Brain microvascular endothelial cell (primary cell): ENCODE data around the gene EXOC4.

Source experiments
- DNase-seq: peaks from one replicate; pipeline ENCODE4 v3.0.0-alpha.2; 2020
- H3K27ac ChIP-seq: fragments of 250-450 bp; sonication (Bioruptor Pico); 2 replicates; pipeline ENCODE4 v1.5.1; 2020; ENCODE audit warnings: mild to moderate bottlenecking, moderate library complexity
- H3K27me3 ChIP-seq: fragments of 250-450 bp; sonication (Bioruptor Pico); replicated peaks from 2 replicates; pipeline ENCODE4 v1.5.1; 2020; ENCODE audit warnings: mild to moderate bottlenecking
- H3K36me3 ChIP-seq: fragments of 250-450 bp; sonication (Bioruptor Pico); replicated peaks from 2 replicates; pipeline ENCODE4 v1.5.1; 2020; ENCODE audit warnings: mild to moderate bottlenecking
- H3K4me3 ChIP-seq: 2 replicates; pipeline ENCODE4 v1.5.1; 2011; ENCODE audit warnings: low read depth, mild to moderate bottlenecking, control low read depth, low read length, moderate library complexity
- CTCF ChIP-seq: IDR thresholded peaks from 2 replicates; pipeline ENCODE4 v1.5.1; 2011; ENCODE audit warnings: low read depth, mild to moderate bottlenecking, moderate library complexity, low read length, control low read depth, inconsistent platforms; ENCODE audit errors: missing control alignments
- in situ Hi-C: cut with HindIII; loops from 2 replicates; pipeline ENCODE4 v1.10.0; 2017; ENCODE audit warnings: low sequenced_read_pairs, low pct_ligation_motif_present

EXOC4 gene

GRCh38 chr7:133650487-133651300 is 397.8 kb downstream of the EXOC4 start:
- H3K36me3 ChIP-seq, result no peaks in the 10 kb centered on the region
- no peaks in the 10 kb centered on the region for H3K27me3 ChIP-seq
- TF ChIP-seq CTCF, result no peak
- peak; percentile 16 for DNase-seq
- no peak overlapping the region for H3K27ac ChIP-seq
- in situ Hi-C loops, result no loop called here
- H3K4me3 ChIP-seq, result no peak overlapping the region

- no peak for DNase-seq
- Histone ChIP-seq H3K36me3 (no peaks in the 10 kb centered on the region), H3K27ac (no peak overlapping the region), H3K4me3 (no peak overlapping the region), H3K27me3 (no peaks in the 10 kb centered on the region)
- in situ Hi-C loops, result no loop called here
- no peak for TF ChIP-seq CTCF
Measured at GRCh38 chr7:133652547-133652946, 399.7 kb downstream of the EXOC4 start.

- no peak for TF ChIP-seq CTCF
- no peak for DNase-seq
- in situ Hi-C loops, result no loop called here
- Histone ChIP-seq H3K27me3 (no peaks in the 10 kb centered on the region), H3K36me3 (no peaks in the 10 kb centered on the region), H3K4me3 (no peak overlapping the region), H3K27ac (no peak overlapping the region)
Measured at GRCh38 chr7:133654547-133654946, 401.7 kb downstream of the EXOC4 start.

- in situ Hi-C loops, result no loop called here
- DNase-seq, result no peak
- TF ChIP-seq CTCF, result no peak
- Histone ChIP-seq H3K27ac (no peak overlapping the region), H3K4me3 (no peak overlapping the region), H3K36me3 (no peaks in the 10 kb centered on the region), H3K27me3 (no peaks in the 10 kb centered on the region)
Measured at GRCh38 chr7:133662276-133662675, 409.4 kb downstream of the EXOC4 start.

GRCh38 chr7:133662830-133663229 is 410.0 kb downstream of the EXOC4 start:
- in situ Hi-C loops, result no loop called here
- no peaks in the 10 kb centered on the region for H3K36me3 ChIP-seq
- H3K27ac ChIP-seq, result no peak overlapping the region
- TF ChIP-seq CTCF, result no peak
- no peak for DNase-seq
- no peak overlapping the region for H3K4me3 ChIP-seq
- H3K27me3 ChIP-seq, result no peaks in the 10 kb centered on the region

GRCh38 chr7:133664528-133664927 is 411.6 kb downstream of the EXOC4 start:
- Histone ChIP-seq H3K36me3 (no peaks in the 10 kb centered on the region), H3K27ac (no peak overlapping the region), H3K4me3 (no peak overlapping the region), H3K27me3 (no peaks in the 10 kb centered on the region)
- in situ Hi-C loops, result no loop called here
- no peak for DNase-seq
- no peak for TF ChIP-seq CTCF
